ENCODE results near the gene SUMF2. TPM values are rescaled to one million over a fixed set of nuclear protein-coding genes. Genes with fewer than 3 reads are reported as not detected.
"Not testable (repeated sequence)": the region's sequence is repeated elsewhere in the genome, so short reads cannot be mapped to it uniquely, and the experiment has no call there.

Gene SUMF2
- total RNA-seq, 1 donor from 2014 or later, result 108 TPM

DNA sequence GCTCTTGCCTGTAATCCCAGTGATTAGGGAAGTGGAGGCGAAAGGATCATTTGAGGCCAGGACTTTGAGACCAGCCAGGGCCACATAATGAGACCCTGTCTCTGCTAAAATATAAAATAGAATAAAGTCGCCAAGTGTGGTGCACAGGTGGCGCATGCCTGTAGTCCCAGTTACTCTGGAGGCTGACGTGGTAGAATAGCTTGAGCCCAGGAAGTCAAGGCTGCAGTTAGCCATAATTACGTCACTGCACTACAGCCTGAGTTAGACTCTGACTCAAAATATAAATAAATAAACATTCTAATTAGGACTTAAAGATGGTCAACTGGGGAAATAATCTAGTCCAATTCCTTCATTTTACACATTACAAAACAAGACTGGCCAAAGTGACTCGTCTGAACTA lies 41.4 kb downstream of the SUMF2 start:
- peak; percentile 45 for DNase-seq (ENCODE audit: extremely low read depth, low read depth, low spot score)

DNA sequence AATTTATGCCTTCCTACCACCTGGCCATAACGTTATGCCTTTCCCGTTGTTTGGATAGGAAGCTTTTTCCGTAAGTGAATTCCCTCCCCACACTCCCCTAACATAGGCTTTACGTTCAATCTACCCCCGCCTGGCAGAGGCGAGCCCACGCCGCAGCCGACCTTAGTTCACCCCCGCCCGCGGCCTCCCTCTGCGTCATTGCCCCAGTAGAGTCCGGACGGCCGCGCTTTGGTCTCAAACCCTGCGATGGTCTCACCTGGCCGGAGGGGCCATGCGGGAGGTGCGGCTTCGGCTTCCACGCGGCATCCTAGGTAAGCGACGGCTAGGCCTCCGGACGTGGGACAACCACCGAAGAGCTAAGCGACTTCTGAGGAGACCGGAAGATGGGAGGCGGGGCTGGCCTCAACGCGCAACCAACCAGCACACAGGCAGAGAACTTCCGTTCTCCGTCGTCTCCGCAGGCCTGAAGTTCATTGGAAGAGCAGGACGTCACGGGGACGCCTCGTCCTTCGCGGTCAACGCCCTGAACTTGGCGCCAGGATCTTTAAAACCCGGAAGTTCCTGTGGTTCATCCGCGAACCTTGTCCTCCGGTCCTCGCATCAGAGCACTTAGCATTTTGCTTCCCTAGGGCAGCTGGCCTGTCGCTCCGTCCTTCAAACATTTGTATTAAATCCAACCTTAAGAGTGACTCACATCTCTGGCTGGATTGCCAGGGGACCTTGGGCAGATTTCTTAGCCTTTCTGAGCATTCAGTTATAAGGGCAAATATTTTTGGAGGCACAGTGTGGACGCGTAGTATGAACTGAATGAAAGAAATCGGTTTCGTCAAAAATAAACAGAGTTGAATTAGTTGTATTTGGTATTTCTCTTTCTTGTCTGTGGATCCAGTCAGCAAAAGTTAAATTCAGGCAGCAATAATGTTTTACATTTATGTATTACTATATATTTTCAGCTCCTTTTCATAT lies 42.3 kb downstream of the SUMF2 start, which contains the start of gene CHCHD2:
TSS of gene CHCHD2 (minus strand) at position 369 of the 966 bp plus-strand sequence. CDS start at position 306, 63 bp downstream.
- DNase-seq (ENCODE audit: extremely low read depth, low read depth, low spot score), result peak; percentile 92

- DNase-seq (ENCODE audit: extremely low read depth, low read depth, low spot score), result no peak
These were observed 43.8 kb downstream of the SUMF2 start for GRCh38 chr7:56107954-56108258.

DNA sequence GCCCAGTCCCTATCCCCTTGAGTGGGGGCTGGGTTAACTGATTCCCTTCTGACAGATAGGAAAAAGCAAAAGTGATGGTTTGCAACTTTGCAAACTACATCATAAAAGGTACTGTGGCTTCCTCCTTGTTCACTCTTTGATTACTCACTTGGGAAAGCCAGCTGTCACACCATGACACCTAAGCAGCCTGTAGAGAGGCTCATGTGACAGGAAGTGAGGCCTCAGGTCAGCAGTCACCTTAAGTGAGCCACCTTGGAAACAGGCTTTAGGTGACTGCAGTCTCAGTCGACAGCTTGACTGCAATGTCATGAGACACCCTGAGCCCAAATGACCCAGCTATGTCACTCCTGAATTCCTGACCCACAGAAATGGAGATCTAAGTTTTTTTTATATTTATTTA lies 46.5 kb downstream of the SUMF2 start:
- DNase-seq (ENCODE audit: extremely low read depth, low read depth, low spot score), result no peak

DNA sequence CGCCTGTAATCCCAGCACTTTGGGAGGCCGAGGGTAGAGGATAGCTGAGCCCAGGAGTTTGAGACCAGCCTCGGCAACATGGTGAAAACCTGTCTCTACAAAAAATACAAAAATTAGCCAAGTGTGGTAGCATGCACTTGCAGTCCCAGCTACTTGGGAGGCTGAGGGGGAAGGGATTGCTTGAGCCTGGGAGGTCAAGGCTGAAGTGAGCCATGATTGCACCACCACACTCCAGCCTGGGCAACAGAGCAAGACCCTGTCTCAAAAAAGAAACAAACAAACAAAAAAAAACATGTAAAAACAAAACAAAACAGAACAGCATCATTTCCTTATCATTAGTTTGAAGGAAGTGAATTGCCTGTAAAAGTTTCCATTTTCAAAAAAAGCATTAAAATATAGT lies 48.2 kb downstream of the SUMF2 start:
- DNase-seq (ENCODE audit: extremely low read depth, low read depth, low spot score), result not testable (repeated sequence)

DNA sequence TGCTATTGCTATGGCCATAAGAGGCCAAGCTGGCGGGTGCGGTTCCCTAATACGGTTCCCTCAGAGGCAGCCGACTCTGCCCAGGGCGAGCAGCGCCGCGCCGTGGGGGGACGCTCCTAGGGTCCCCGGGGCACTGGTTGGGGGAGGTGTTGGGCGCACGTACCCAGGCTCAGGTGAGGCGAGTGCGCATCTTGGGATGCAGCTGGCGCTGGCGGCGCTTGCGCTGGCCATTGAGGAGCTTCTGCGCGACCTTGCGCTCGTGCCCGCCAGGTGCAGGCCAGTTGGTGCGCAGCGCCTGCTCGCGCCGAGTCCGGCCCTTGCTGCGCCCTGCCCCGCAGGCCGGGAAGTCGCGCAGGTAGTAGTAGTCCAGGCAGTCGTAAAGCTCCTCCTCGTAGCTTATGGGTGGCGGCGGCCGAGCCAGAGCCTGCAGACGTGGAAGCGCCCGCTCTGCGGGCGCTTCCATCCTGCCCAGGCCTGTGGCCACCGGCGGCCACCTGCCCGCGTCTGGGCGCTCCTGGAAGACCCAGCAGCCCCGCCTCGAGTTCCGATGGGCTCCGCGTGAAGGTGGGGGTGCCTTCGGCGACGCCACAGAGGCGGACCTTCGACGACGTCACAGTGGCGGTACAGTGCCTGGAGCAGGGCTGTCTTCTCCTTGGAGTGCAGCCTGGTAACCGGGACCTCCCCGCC lies 51.9 kb downstream of the SUMF2 start, which contains the start of gene NUPR2:
TSS of gene NUPR2 (minus strand) at position 566 of the 687 bp plus-strand sequence. CDS start at position 463, 103 bp downstream.
- DNase-seq (ENCODE audit: extremely low read depth, low read depth, low spot score), result no peak

DNA sequence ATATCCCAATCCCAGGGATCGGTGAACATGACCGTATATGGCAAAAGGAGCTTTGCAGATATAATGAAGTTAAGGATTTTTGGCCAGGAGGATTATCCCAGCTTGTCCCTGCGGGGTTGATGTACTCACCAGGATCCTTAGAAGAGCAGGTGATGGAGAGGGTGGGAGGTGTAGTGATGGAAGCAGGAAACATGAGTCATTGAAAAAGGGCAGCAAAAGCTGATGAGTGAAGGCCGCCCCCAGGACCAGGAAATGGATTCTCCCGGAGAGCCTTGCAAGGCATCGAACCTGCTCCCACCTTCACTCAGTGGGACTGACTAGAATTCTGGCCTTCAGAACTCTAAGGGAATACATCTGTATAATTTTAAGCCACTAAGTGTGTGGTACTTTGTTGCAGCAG lies 57.4 kb downstream of the SUMF2 start:
- no peak for DNase-seq (ENCODE audit: extremely low read depth, low read depth, low spot score)

- DNase-seq (ENCODE audit: extremely low read depth, low read depth, low spot score), result no peak
These were observed 60.9 kb downstream of the SUMF2 start for GRCh38 chr7:56124981-56125380.

GRCh38 chr7:56125831-56126230 lies 61.7 kb downstream of the SUMF2 start:
- no peak for DNase-seq (ENCODE audit: extremely low read depth, low read depth, low spot score)

- no peak for DNase-seq (ENCODE audit: extremely low read depth, low read depth, low spot score)
These were observed 63.3 kb downstream of the SUMF2 start for GRCh38 chr7:56127241-56127975.

Other genes with a start within 250 kb of the SUMF2 start
- gene SEPTIN14, start 201.5 kb upstream of the SUMF2 start, total RNA-seq, result not detected in 2 replicates
- 2.2 and 8.4 TPM in 2 replicates for gene ZNF713, start 176.8 kb upstream of the SUMF2 start, total RNA-seq
- 8.2 and 10.2 TPM in 2 replicates for gene MRPS17, start 112.4 kb upstream of the SUMF2 start, total RNA-seq
- gene NIPSNAP2, start 99.7 kb upstream of the SUMF2 start, total RNA-seq, result 52.0 and 58.7 TPM in 2 replicates
- 30.1 and 35.1 TPM in 2 replicates for gene PSPH, start 12.8 kb upstream of the SUMF2 start, total RNA-seq
- gene CCT6A, start 12.5 kb upstream of the SUMF2 start, total RNA-seq, result 120 and 154 TPM in 2 replicates
- gene PHKG1, start 28.7 kb downstream of the SUMF2 start, total RNA-seq, result 0.10 and 0.35 TPM in 2 replicates
- gene CHCHD2, start 42.2 kb downstream of the SUMF2 start, total RNA-seq, result 395 and 453 TPM in 2 replicates
- gene NUPR2, start 52.1 kb downstream of the SUMF2 start, total RNA-seq, result not detected in 2 replicates